ENCODE measurements around the gene RBFOX1.

RBFOX1 gene

DNA sequence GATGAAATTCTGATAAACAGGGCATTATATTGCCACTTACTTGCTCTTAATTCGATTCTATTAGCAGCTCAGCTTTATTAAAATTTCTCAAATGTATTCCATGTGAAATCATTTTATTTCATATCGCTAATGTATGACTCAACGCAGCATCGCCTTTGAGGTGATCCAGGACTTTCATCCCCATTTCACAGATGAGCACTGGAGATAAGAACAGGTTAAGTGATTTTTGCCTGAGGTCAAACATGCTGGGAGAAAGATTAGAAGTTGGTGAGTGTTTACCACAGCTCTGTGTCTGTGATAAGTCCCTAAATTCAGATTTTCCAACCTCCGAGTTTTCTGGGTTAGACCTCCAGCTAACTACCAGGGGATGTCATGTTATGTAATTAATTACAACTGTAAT lies 43.6 kb downstream of the RBFOX1 start:
- no peak for DNase-seq

DNA sequence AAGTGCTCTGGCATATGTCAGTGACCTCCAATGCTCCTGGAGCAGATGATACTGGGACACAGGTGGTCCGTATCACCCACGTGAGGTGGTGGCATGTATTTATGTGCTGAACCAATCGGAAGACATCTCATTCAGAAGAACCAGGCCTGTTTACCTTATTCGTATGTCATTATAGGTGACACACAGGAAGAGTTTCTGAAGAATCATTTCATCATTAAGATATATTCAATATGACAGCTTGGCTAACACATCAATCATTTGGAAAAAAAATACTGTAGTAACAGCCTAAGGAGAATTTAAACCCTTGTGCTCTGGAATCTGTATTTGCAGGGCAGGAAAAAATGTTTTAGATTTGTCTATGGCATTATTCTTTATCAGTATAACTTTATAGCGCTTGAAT lies 44.6 kb downstream of the RBFOX1 start:
- no peak for DNase-seq

DNA sequence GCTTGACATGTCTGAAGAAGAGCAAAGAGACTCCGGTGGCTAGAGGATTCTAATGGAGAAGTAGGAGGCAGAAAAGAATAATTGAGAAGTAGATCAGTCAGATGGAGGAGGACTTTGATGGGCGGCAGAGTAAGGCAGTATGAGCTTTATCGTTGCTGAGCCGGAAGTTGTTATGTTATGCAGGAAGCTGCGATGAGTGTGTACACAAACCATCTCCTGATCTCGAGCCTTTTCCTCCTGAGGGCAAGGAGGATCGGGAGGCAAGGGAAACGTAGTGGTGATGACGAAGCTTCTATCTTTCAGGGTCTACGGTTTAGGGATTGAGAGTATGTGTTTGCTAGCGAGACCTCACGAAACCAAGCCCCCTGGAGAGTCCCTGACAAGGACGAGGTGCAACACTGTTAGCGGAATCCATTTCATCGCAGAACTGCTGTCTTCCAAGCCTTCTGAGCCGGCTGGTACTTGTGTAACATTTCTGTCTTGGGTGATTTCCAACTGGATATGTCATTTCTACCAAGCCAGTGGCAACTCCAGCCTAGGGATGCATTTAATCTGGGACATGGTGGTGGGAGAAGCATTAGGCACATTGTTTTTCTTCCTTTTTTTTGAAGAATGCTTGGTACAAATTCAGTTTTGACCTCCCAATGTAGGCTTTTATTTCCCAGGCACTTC lies 45.5 kb downstream of the RBFOX1 start:
- no peak for DNase-seq

DNA sequence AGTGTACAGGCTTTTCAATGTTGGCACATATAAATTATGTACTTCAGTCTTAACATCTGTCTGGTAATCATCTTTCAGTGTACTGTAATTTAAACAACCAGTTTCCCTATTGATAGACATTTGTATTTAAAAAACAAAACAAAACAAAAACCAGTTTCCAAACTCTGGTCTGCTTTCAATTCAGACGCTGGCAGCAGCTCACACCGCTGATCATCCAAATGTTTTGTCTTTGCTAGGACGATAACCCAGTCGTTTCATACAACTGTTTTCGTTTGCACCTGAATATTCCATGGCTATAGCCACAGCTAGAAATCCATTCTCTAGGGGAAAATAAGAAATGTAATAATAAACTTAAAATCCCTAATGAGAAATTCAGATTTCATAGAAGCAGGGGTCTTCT lies 47.8 kb downstream of the RBFOX1 start:
- DNase-seq: no peak

DNA sequence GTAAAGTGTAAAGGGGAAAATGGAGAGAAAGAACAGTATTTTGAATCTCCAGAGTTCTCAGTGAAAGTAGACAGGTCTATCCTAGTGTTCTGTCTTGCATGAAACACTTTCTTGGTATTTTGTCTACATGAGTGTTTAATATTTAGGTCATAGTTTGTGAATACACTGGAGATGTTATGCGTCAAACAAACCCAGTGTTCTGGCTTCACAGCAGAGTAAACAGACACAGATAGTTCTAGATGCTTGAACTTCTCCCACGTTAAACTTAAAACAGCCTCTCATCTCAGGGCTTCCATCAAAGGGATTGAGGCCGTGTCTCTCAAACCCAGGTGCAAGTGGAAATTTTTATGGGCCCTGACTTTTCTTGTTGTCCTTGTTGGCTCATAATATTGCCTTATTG lies 48.3 kb downstream of the RBFOX1 start:
- DNase-seq: no peak

DNA sequence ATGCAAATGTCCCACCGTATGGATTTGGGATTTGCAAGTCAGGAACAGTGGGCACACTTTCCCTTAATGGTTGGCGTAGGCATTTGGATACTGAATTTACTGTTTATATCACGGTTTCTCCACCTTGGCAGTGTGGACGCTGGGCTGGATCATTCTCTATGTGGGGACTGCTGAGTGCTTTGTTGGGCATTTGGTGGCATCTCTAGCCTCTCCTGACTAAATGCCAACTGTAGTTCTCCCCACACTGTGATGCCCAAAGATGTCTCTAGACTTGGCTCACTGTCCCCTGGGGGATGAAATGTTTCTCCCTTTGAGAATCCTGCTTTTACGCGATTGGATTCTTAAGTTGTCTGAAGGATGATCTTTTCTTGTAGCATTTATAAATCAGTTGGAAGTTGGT lies 49.0 kb downstream of the RBFOX1 start:
- no peak for DNase-seq

DNA sequence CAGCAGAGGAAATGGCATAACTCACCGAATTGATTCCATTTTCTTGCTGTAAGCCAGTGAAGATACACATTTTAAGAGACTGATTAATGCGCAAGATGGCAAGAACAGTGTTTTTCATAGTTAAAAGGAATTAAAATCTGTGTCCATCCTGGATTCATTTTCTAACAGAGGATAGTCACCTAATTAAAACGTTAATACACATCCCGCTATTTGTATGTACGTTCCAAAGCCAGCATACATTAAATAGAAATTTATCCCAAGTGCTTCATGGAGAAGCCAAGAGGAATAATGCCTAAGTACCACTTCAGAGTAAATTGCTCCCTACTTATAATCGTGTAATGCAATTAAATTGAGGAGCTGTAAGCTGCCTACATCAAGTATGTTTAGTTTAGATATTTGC lies 49.9 kb downstream of the RBFOX1 start:
- peak in 1 of 2 experiments; percentile 40 for DNase-seq

DNA sequence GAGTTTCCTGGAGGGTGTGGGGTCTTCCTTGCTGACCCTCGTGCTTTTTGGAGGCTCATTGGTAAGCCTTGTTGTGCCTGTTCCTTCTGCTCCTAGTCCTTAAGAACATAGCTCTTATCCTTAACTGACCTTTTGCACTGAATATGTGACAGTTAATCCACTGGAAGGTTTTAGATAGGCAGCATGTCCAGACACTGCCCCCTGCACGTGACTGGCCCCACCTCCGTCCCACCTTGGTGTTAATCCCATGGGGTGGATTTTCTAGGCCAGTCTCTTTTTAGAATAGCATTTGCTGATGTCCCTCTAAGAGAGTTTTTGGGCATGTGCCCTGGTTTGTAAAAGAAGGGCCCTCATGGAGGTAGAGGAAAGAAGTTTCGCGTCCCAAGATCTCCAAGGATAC lies 58.3 kb downstream of the RBFOX1 start:
- DNase-seq: no peak

DNA sequence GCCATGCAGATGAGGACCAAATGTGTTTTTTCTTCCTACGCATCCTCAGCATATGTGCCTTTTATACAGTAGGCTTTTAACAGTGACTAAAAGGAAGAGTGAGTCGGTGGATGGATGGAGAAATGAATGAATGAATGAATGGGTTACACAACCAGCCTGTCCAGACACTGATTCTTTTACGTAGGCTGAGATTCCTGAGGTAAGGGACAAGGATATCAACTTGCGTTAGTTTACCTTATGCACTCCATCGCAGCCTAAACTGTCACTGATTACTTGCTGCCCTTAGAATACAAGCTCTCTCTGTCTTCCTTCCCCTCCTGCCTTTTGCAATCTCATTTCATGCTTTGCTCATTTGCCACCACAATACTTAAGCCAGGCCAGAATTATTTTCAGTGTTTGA lies 59.0 kb downstream of the RBFOX1 start:
- DNase-seq: no peak

DNA sequence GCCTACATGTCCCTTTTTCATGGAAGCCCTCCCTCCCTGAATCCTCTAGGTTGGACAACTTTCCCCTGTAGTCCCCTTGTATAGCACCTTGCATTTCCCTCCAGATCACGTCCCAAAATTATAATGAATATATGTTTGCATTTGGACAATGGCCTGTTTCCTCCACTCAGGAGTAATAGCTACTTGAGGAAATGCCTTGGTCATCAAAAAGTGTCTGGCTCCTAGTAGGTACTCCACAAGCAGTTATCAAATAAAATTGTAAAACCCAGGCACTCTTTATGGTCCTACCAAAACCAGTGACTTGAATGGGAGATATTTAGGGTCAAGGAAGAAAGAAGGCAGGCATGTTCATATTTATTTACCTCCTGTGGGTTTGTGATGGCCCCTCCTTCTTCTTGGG lies 59.6 kb downstream of the RBFOX1 start:
- DNase-seq: no peak

DNA sequence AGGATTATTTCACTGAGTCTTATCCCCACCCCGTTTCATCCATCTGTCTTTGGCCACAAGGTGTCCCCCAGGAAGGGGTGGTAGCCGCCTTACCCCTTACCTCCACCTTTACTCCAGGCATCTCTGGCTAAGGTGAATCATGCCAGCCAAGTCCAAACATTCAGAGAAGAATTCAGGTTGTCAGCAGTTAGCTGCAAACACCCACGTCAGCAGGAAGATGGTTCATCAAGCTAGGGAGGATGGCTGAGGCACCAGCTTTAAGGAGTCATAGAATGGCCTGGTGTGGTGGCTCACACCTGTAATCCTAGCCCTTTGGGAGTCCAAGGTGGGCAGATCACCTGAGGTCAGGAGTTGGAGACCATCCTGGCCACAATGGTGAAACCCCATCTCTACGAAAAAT lies 61.0 kb downstream of the RBFOX1 start:
- no peak for DNase-seq

DNA sequence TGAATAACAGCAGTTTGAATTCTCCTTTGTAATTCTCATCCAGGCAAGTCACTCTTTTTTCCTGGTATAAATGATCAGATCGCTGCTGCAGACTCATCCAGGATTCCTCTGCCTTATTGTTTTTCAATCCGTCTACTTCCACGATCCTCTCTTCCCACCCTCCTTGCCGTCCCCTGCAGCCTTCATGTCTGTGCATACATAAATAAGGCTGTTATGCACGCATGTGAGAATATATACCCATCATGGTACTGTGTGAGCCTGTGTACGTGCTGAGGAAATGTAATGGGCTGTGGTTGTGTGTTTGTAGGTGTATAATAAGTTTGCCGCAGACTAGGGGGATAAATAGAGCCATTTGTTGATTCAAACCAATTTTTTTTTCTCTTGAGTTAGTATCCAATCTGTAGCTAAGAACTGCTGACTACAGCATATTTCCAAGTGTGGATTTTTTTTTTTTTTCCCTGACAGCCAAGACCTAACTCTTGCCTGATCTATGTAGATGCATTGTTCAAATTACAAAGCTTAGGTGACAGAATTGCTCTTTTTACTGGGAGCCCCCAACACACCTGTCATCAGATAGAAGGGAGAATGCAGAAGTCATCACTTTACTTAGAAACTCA lies 62.2 kb downstream of the RBFOX1 start:
- no peak for DNase-seq

DNA sequence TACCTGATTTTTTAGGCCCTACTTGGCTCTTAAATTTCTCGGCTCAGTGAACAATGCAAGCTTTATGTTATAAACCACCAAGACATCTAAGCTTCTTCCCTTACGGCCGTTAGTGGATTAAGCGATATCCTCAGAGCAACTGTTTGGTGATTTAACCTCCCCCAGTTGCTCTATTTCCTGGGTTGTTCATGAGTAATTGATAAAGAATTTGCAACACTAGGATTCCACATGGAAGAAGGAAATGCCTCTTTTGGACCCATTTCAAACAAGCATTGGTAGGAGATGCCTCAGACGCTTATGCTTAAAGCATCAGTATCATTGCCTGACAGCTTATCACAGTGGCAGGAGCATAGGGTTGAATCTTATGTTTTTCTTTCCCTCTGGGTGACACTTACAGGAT lies 65.3 kb downstream of the RBFOX1 start:
- DNase-seq: no peak

DNA sequence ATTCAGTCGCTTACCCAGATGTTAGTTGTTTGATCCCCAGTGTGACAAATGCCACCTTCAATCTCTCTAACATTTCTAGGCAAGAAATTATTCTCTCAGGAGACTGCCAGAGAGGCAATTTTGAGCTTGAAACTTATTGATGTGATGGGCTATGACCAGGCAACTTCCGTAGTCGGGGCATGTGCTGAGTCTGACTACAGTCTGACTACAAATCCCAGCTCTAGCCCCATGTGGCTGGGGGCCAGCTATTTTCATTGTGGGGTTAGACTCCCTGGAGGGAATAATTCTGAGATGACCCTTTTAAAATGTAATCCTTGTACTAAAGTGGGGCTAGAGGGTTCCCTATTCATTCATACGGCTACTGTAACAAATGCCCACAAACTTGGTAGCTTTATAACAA lies 65.9 kb downstream of the RBFOX1 start:
- no peak for DNase-seq

DNA sequence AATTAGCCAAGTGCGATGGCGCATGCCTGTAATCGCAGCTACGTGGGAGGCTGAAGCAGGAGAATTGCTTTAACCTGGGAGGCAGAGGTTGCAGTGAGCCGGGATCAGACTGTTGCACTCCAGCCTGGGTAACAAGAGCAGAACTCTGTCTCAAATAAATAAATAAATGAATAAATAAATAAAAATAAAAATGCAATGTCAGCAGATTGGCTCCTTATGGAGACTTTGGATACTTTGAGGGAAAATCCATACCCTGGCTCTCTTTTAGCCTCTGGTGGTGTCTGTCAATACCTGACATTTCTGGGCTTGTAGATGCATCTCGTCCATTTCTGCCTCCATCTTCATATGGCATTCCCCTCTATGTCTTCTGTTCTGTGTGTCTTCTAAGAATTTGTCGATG lies 66.7 kb downstream of the RBFOX1 start:
- no peak for DNase-seq

DNA sequence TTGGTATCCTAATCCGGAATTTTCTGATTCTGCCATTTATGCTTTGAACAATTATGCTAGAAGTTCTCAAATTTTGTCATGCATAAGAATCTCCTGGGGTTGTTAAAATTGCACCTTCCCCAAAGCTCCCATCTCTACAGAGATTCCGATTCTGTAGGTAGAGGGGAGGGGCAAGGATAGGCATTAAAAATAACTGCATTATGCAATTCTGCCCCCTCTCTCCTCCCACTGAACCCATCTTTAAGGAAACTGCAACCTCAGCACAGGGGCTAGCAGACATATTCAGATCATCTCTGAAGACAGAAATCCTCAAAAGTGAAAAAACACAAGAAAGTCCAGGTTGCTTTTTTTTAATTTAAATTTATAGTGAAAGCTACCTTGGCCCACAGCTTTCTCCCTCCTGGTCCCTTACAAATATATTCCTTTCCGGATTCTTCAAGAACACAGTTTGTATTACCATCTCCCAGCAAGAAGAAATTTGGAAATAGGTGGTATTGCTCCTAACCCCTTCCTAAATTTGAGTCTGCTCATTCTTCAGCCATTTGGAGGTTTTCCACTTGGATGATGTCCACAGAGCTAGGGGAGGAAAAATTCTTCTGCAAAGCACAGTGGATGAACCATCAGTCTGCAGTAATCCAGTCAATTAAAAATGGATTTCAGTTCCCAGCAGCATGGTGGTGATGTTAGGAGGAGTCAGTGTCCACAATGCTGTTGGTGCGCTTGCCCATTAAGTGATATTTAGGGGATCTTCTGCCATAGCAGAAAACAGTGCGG lies 67.7 kb downstream of the RBFOX1 start:
- no peak for DNase-seq

DNA sequence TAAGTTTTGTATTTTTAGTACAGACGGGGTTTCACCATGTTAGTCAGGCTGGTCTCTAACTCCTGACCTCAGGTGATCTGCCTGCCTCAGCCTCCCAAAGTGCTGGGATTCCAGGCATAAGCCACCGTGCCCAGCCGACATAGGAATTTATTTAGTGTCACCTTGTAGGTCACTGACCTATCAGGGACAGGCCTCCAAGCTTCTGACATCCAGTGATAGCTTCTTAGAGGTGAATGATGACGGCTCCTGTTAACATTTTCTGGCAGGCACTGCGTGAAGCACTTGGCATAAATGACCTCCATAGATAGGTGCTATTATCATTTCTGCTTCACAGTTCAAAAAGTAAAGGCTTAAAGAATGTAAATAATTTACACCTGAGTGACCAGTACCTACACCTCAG lies 71.6 kb downstream of the RBFOX1 start:
- no peak for DNase-seq

DNA sequence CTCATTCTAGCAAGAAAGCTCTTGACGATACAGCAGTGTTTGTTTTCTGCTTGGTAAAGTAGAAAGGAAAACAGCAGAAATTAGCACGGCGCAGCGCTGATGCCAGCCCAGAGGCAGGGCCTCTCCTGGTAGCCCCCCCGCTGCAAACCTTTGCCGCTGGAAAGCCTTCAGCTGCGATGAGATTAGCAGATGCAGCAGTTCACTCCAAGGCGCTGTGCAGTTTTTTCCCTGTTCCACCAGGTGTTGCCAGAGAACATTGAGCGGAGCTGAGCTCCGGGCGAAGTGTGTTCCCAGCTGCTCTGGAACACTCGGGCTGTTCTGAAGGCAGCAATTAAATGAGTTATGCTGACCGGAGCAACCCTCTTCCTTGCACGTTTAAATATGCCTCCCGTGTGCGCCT lies 72.5 kb downstream of the RBFOX1 start:
- peak; percentile 16 to 67 for DNase-seq

DNA sequence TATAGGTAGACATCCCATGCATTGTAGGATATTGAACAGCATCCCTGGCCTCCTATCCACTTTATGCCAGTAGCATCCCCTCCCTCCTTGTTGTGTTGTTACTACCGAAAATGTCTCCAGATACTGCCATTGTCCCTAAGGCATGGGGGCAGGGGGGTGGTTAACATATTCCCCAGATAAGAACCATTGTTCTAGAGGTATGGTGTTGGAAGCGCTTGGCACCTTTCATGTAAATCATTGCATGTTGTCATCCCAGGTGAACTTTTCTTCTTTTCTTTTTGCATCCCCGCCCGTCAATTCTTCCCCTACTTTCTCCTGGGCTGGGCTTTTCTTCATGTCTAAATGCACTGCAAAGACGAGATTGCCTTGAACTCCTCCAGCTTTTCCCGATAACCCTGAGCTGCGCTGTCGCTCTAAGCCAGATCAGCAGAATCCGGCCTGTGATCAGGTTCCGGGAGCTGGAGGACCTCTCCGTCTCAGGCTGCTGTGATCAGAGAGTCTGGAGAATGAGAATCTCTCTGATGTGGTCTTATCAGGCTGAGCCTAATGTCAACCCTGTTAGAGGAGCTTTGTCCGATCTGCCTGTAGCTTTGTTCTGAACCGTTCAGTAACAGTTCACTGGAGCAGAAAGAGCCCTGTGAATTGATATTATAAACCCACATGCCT lies 76.2 kb downstream of the RBFOX1 start:
- no peak for DNase-seq

DNA sequence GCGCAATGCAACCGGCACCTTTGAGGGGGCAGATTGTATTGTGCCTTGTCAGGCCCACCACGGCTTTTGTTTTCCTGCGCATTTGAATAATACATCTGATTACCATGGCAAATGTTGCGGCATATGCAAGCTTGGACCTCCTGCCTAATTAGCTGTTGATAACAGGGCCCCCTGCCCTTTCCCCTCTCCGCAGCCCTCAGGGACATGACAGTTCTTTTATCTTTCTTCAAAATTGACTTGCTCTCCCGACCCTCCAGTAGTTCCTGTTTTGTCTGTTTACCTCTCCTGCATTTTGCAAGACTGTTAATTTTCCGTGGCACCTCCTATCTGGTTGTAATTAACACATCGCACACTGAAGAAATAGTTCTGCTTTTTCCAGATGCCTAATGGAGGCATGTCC lies 86.8 kb downstream of the RBFOX1 start:
- no peak for DNase-seq

DNA sequence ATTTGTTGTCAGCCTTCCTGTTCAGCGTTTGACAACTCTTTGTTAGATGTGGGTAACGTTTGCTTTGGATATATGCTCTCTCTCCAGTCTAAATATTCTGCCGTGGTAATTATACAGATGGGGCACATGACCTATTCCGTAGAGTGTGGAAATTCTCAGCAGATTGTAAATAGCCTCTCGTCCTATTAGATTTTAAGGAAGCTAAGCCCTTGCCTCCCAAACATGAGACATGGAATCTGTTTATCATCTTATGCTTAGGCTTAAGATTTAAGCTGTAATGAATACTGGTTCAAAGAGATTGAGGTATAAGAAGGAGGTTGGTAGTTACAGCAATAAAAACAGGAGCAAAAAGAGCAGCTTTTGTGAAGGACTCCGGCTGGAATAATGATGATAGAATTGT lies 87.4 kb downstream of the RBFOX1 start:
- no peak for DNase-seq

DNA sequence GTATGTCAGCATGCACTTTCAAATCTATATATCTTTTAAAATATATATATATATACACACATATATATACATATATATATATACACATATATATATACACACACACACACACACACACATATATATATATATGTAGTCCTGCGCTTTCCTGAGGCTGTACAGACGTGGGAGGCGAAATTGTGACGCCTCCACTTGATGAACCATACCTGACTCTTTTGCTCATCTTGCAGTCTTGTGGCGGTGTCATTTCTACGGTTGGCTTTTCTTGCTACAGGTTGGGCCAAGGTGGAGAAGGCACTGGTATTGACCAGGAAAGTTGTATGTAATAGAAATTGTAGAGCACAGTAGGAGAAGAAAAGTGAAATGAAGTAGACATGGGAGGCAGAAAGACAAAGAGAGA lies 88.2 kb downstream of the RBFOX1 start:
- DNase-seq: no peak

DNA sequence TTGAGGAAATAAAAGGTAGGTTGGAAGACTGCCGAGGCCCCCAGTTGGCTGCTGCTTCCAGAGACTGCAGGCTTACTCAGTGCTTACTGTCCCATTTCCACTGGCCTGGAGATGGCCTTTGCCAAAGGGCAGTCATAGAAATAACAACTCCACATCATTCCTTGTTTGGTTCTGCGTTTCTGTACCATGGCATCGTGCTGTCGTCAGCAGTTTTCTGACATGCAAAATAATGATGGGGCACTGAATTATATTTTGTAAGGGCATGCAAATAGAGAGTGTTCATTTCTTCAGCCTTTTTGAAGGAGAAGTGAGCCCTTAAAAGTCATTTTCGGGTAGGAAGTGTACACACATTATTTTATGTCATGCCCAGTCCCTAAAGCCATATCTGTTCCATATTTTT lies 88.9 kb downstream of the RBFOX1 start:
- no peak for DNase-seq
